Neutrophil (primary cell): ENCODE measurements around the gene NDUFA8.
A peak's percentile ranks its signal among the peaks of the same experiment; 100 is the strongest.

ENCODE experiments used
- H3K27ac ChIP-seq: fragments of 200-600 bp; sonication (generic); 2 replicates; pipeline ENCODE4 v1.5.1; 2016; ENCODE audit warnings: mild to moderate bottlenecking, moderate library complexity
- H3K27me3 ChIP-seq: fragments of 200-600 bp; sonication (generic); 2 replicates; pipeline ENCODE4 v1.6.0; 2016; ENCODE audit warnings: mild to moderate bottlenecking
- H3K36me3 ChIP-seq: fragments of 200-600 bp; sonication (generic); 2 replicates; pipeline ENCODE4 v1.5.1; 2017
- H3K4me1 ChIP-seq, 2 experiments: fragments of 200-600 bp in 1 of 2; sonication (generic) in 1 of 2; 1 replicate in 1 of 2; 2 replicates in 1 of 2; pipeline versions ENCODE4 v1.5.1 to v1.6.1; 2013 to 2016; ENCODE audit warnings: low read depth in 1 of 2, low read length in 1 of 2, mild to moderate bottlenecking in 1 of 2, moderate library complexity in 1 of 2; ENCODE audit not compliant: control insufficient read depth in 1 of 2, insufficient read depth in 1 of 2
- H3K4me3 ChIP-seq, 2 experiments: fragments of 200-600 bp in 1 of 2; sonication (generic) in 1 of 2; 1 replicate in 1 of 2; 2 replicates in 1 of 2; pipeline ENCODE4 v1.5.1; 2013 to 2016; ENCODE audit warnings: low read depth in 1 of 2, low read length in 1 of 2, mild to moderate bottlenecking in 1 of 2, moderate library complexity in 1 of 2
- H3K9me3 ChIP-seq: fragments of 200-600 bp; sonication (generic); 2 replicates; pipeline ENCODE4 v1.5.1; 2016
- TF ChIP-seq, protein P1 (sequence below): fragments of 200-600 bp; sonication (generic); IDR thresholded peaks from 2 replicates; pipeline ENCODE4 v1.5.1; 2016; ENCODE audit warnings: antibody characterized with exemption

The NDUFA8 gene

DNA sequence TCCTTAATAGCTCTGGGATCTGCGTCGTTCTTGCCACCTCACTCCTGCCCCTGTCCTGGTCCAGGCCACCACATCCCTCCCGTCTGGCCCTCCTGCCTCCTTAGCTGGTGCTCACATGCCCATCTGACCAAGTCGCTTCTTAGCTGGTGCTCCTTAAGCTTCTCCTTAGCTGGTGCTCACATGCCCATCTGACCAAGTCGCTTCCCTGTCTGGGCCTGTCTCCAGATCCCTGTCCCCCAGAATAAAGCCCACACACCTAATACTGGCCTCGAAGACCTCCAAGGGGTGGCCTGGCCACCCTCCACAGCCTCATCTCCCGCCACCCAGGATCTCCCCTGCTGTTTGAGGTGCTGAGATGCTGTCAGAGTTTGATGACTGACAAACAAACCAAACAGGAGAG lies 35.1 kb downstream of the NDUFA8 start:
- TF ChIP-seq, protein P1, sequence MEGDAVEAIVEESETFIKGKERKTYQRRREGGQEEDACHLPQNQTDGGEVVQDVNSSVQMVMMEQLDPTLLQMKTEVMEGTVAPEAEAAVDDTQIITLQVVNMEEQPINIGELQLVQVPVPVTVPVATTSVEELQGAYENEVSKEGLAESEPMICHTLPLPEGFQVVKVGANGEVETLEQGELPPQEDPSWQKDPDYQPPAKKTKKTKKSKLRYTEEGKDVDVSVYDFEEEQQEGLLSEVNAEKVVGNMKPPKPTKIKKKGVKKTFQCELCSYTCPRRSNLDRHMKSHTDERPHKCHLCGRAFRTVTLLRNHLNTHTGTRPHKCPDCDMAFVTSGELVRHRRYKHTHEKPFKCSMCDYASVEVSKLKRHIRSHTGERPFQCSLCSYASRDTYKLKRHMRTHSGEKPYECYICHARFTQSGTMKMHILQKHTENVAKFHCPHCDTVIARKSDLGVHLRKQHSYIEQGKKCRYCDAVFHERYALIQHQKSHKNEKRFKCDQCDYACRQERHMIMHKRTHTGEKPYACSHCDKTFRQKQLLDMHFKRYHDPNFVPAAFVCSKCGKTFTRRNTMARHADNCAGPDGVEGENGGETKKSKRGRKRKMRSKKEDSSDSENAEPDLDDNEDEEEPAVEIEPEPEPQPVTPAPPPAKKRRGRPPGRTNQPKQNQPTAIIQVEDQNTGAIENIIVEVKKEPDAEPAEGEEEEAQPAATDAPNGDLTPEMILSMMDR = no peak
- H3K27me3 ChIP-seq = peaks cover 53% of the 10 kb centered on the region

DNA sequence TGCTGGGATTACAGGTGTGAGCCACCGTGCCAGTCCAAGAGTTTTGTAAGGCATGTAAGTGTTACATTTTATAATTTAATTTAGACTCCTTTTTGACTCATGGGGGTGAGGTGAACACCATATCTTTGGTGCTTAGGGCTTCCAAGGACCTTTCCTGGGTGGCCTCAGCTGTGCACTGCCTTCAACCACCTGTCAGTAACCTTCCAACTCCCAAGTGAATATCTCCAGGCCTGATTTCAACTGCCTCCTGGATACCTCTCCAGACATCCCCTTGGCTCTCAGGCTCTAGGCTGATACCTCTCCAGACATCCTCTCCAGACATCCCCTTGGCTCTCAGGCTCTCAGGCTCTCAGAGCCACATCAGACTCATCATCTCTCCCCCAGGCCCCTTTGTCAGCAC lies 35.5 kb downstream of the NDUFA8 start:
- H3K27ac ChIP-seq = no peak overlapping the region
- no peaks in the 10 kb centered on the region for H3K9me3 ChIP-seq
- no peaks in the 10 kb centered on the region for H3K36me3 ChIP-seq
- peaks cover 0 to 4% of the 10 kb centered on the region in 2 experiments for H3K4me1 ChIP-seq
- TF ChIP-seq, protein P1 = no peak
- H3K27me3 ChIP-seq = peaks cover 48% of the 10 kb centered on the region
- no peak overlapping the region for H3K4me3 ChIP-seq

More for the DNA sequence above, 35.1 kb downstream of the NDUFA8 start:
- no peaks in the 10 kb centered on the region for H3K9me3 ChIP-seq
- H3K36me3 ChIP-seq = no peaks in the 10 kb centered on the region
- H3K27ac ChIP-seq = no peak overlapping the region
- no peak overlapping the region for H3K4me3 ChIP-seq
- H3K4me1 ChIP-seq = peaks cover 0 to 4% of the 10 kb centered on the region in 2 experiments

DNA sequence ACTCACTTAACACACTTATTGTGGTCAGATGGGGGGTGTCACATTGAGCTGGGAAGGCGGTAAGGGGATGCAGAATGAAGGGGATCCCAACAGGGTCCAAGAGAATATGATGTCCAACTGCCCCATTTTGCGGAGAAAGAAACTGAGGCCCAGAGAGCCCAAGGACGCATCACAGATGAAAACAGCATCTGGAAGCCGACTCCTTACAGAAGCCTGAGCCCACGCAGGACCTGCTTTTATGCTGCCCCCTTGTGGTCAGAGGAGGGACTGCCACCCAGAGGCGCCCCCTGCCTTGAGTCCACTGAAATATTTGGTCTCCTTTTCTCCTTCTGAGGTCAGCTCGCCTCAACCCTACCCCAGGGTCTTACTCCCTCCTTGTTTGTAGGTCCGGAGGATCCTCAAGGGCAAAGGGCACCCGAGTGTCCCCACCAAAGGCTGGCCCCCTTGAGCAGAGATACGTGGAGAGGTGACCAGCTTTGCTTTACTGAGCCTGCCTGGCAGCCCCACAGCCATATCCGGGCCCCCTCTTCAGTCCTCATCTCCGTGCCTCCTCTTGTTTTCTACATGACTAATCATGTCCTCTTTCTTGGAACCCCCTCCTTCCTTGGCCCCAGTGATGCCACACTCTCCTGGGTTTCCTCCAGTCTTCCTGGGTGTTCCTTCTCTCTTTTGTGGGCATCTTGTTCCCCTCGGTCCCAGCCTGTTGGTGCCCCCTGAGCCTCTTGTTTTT lies 36.5 kb downstream of the NDUFA8 start:
- TF ChIP-seq, protein P1 = peak; percentile 83
- Histone ChIP-seq H3K4me3 (no peak overlapping the region), H3K27ac (no peak overlapping the region), H3K27me3 (peaks cover 38% of the 10 kb centered on the region), H3K36me3 (no peaks in the 10 kb centered on the region), H3K9me3 (no peaks in the 10 kb centered on the region), H3K4me1 (peaks cover 0 to 4% of the 10 kb centered on the region in 2 experiments)

DNA sequence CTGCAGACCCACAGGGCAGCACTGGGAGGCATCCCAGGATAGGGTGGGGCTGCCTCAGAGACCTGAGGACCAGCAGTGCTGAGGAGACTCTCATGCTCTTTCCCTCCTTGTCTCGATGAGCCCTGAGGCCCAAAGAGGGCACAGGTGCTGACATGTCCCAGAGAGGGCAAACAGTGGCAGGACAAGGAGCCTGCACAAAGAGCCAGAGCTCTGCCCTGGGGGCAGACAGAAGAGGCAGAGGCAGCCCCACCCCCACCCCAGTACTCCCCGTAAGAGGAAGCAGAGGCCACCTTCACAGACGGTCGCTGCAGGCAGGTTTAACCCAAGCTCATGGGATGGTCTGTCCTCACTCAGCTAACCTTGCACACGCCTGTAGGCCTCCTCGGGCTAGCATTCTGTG lies 37.1 kb downstream of the NDUFA8 start:
- peaks cover 0 to 4% of the 10 kb centered on the region in 2 experiments for H3K4me1 ChIP-seq
- H3K36me3 ChIP-seq = no peaks in the 10 kb centered on the region
- H3K27ac ChIP-seq = no peak overlapping the region
- H3K4me3 ChIP-seq = no peak overlapping the region
- TF ChIP-seq, protein P1 = no peak
- H3K27me3 ChIP-seq = peaks cover 32% of the 10 kb centered on the region
- H3K9me3 ChIP-seq = no peaks in the 10 kb centered on the region

DNA sequence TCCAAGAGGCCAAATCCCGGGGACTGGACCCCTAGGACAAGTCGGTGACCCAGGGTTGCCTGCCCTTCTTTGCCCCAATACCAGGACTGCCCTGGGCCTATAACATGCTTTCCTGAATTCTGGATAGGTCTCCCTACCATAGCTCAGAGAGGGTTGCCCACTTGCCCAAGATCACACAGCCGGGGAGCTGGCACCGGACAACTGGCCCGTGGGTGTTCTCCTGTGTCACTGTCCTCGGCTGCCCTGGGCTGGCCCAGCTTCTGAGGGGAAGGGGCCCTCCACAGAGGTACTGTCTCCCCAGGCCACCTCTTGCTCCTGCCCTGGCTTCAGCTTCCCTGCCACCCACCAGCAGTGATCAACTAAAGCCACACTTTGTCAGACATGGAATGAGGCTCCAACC lies 37.6 kb downstream of the NDUFA8 start:
- Histone ChIP-seq H3K36me3 (no peaks in the 10 kb centered on the region), H3K27ac (no peak overlapping the region), H3K9me3 (no peaks in the 10 kb centered on the region), H3K4me1 (peaks cover 0 to 4% of the 10 kb centered on the region in 2 experiments), H3K27me3 (peaks cover 27% of the 10 kb centered on the region), H3K4me3 (no peak overlapping the region)
- TF ChIP-seq, protein P1 = no peak
